Ureter (tissue), 1 donor: ENCODE data around the gene DNAI2. TPM values are rescaled to one million over a fixed set of nuclear protein-coding genes. Genes with fewer than 3 reads are reported as not detected.

Experiments used
- DNase-seq: peaks from one replicate; pipeline ENCODE4 v3.0.0-alpha.2; 2020; ENCODE audit warnings: low spot score
- total RNA-seq: library from RNA; stranded (reverse); gene quantifications from one replicate; pipeline ENCODE4 v1.2.4, GENCODE V29; 2023
- donor health status: DM: yes; HTN: yes; CAD: no.

DNAI2 gene
- total RNA-seq, 1 donor from 2014 or later, result not detected

- DNase-seq, result no peak
These were observed 87.4 kb downstream of the DNAI2 start, which contains the start of gene BTBD17 for GRCh38 chr17:74361230-74362068. TSS of gene BTBD17 (minus strand) at chr17:74361868. CDS start at chr17:74361819, 49 bp downstream.

- DNase-seq, result no peak
These were observed 88.0 kb downstream of the DNAI2 start for GRCh38 chr17:74362069-74362405.

DNA sequence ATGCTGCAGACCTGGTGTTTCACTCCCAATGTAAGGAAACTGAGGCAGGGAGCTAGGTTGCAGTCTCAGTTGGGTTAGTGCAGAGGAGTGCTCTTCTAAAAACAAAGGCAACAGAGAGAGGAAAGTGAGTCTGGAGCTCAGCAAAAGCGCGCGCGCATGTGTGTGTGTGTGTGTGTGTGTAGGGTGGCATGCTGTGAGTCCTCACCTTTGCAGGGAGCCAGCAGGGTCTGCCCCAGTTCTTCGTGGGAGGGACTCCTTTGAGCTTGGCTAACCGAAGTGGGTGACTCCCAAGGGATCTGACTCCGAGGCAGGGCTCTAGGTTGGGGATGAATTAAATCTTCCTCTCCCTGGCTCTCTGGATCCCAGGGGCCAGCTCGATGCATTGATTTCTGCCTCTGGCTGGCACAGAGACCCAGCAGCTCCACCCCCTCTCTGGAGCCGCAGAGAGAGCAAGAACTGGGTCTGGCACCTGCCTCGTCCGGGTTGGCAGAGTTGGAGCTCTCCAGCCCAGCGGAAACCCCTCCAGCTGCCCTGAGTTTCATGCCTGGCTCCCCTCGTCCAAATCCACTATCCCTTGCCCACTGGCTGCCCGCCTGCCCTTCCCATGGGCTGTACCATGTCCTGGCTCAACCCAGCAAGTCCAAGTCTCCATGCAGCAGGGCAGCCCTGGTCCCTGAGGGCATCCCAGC, 88.9 kb downstream of the DNAI2 start:
- no peak for DNase-seq

Other genes with a start within 250 kb of the DNAI2 start
- gene RPL38, start 70.6 kb upstream of the DNAI2 start, total RNA-seq, result 1,081 TPM
- 8.2 TPM for gene TTYH2, start 60.7 kb upstream of the DNAI2 start, total RNA-seq
- 1.8 TPM for gene KIF19, start 52.0 kb downstream of the DNAI2 start, total RNA-seq
- not detected for gene BTBD17, start 87.6 kb downstream of the DNAI2 start, total RNA-seq
- gene GPR142, start 93.3 kb downstream of the DNAI2 start, total RNA-seq, result 0.52 TPM
- 153 TPM for gene GPRC5C, start 157.9 kb downstream of the DNAI2 start, total RNA-seq
- gene CD300A, start 192.4 kb downstream of the DNAI2 start, total RNA-seq, result 4.3 TPM